Activated T-cell treated with anti-CD3 and anti-CD28 coated beads, Interleukin-2, amount 50 U/mL, for 48 hours (primary cell): ENCODE measurements around the gene LAMC1.
"Not testable (repeated sequence)": the region's sequence is repeated elsewhere in the genome, so short reads cannot be mapped to it uniquely, and the experiment has no call there.

ENCODE experiments used
- DNase-seq, 2 experiments: peaks; one replicate each; pipeline ENCODE4 v3.0.0-alpha.2; 2020

LAMC1 gene

DNA sequence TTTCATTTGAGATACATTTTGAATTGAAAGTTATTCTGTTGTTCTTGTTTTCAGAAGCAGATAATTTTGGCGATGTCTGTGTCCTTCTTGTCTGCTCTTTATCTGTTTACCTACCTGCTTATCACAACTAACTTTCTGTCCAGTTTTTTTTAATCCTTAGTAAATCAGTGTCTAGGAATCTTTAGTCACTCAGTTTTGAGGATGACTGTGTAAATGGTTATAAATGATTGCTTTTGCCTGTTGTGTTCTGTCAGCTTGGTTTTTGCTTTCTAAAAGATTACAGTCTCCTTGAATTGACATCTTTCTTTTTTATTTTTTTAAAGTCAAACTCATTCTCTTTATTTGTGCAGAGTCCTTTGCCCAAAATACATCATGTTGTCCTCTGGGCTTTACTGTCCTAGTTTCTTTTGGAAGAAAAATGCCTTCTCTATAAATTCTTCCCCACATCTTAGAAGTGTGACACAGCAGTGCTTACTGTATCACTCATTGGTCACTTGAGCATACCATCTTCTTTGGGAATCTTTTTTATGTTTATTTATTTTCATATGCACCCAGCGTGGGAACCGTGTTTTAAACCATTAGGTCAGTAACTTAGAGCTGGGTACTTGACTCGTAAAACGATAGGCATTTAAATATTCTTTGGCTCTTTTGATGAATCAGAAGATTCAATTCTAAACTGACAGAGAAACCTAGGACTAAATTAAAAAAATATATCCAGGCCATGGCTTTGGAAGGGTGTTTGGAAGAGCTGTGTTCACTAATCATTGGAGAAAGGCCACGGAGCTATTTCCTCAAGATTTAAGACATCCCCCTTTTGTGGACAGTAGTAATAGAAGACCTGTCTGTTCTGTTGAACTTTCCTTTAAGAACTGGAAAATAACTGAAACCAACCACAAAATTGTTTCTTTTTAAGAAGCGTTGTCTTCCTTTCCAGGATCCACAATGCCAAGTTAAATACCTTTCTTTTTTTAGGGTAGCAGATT is 20.9 kb downstream of the LAMC1 start:
- DNase-seq: no peak

DNA sequence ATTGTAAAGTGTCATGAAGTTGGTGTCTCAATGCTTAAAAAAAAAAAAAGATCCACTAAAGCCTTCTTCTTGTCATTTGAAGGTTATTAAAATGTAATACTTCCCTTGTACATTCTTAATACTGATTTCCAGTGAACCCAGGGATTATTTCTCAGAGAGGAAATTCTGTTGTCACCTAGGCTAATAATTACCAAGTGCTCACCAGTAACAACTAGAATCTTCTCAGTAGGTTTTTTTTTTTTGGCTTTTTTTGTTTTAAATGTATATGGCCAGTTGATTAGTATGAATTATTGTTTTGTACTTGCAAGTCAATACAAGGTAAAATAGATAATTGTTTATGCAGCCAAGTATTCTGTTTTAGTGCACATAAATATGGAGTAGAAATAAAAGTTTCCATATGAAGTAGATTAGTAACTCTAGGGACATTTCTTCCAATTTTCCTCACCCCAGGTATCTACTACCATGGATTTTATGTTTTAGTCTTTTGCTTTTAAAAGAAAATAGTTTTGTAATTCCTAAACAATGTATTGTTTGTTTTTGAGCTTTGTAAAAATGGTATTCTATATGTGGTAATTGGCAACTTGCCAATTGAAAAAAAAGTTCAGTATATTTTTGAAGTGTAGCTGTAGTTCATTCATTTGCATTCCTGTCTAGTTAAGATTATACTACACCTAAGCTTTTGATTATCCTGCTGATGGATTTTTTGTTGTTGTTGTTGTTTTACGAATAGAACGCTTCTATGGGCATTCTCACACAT is 21.9 kb downstream of the LAMC1 start:
- DNase-seq: no peak

DNA sequence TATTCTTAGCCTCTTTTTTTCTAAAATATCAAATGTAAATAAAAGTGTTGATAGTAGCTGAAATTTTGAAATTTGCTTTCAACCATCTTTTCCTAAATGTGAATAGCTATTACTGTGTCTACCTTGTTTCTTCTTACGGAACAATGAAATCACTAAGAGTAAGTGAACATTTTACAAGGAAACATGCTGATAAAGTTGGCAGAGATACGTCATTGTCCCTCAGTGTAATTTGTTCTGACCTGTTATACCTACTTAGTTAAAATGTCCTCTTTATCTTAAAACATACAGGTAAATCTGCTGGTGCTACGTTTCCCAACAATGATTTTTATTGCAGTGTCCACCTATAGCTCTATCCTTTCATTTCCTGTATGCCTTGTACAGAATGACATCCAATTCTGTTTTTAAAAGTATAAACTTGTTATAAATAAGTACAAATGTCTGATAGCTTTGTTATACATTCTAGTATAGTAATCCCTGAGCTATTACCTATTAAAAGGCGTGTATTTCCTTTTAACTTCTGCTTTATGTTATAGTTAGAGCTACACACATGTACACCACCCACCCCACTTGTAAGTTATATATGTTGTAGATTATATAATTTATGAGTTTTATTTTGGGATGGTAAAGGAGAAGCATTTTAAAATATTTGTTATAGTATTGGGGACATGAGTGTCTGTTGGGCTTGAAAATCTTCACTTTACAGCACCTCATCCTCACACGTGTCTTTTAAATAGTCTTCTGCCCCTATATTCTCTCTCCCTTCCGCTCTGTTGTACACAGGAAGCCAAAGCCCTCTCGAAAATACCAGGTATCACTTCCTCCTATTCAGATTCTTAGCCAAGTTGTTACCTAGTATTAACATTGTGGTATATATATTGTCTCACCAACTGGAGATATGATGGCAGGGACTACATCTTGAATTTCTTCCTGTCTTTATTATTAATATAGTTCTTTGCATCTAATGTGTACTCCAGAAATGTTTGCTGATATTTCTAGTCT is 25.2 kb downstream of the LAMC1 start:
- DNase-seq: no peak

DNA sequence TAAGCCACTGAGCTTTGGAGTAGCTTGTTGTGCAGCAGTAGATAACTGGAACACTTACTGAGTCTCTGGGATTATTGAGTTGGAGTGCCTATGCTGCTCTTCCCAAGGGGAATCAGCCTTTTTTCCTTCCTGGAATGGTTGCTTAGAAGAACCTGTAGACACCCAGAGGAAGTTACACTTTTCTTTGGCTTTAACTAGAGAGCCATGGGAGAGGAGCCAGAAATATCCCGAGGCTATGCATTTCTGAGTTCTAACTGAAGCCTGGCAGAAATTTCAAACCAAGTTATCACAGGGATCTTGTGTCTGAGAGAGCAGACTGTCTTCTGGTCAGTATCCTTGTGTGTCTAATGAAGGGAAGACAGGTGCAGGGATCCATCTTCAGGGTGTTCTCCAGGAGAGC is 28.3 kb downstream of the LAMC1 start:
- no peak for DNase-seq

DNA sequence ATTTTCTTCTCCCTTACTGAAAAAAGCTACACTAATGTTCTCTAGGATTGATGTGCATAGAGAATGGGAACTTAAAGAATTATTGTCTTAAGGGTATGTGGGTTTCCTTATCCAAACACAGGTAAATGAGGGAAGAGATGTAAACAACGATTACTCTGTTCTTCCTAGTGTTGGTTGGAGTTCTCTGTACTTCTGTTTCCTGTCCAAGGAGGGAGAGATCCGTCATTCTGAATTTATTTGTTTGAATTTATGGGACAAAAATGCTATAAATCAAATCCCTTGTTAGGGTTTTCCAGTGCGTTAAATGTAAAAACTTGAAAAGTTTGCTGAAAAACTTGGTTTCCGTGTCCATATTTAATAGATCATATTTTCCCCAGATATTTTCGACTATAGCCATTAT is 29.6 kb downstream of the LAMC1 start:
- DNase-seq: no peak

DNA sequence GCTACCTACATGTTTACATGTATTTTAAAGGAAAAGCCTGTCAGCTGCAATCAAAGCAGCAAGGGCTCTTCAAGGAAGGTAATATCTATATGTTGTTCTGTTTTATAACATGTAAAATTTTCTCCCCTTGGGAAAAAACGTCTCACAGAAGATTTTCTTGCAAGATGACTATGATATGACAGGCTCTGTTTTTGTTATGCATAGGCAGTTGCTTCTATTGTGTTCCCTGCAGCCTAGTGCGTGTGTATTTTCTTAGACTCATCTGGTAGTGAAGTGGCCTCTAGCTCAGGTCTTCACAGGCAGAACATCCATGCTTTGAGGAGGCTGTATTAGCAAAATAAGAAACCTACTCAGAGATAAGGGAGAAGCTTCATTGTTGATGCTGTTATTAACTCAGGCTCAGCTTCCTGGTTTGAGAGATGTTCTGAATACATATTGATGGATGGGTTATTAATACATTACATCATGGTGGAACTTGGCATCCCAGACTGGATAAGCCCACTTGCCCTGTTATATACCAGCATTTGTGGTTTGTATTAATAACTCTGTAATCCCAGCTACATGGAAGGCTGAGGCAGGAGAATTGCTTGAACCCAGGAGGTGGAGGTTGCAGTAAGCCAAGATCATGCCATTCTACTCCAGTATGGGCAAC is 35.8 kb downstream of the LAMC1 start:
- DNase-seq: no peak

DNA sequence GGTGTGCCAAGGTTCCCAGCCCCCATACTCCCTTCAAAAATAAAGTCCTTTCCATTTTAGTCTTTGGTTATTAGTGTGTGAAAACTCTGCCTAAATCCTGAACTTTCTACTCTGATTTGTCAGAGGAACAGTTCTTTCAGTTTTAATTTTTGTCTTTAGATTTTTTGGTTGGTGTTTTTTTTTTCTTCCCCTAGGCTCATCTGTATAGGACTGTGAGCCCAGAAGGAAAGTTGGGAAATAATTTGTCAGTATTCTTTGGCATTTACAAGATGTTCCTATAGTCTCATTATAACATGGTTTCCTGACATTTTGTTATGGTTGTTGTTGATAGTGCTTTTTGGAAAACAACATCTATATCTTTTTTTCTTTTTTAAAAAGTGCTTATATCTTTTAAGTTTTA is 38.0 kb downstream of the LAMC1 start:
- DNase-seq: no peak

DNA sequence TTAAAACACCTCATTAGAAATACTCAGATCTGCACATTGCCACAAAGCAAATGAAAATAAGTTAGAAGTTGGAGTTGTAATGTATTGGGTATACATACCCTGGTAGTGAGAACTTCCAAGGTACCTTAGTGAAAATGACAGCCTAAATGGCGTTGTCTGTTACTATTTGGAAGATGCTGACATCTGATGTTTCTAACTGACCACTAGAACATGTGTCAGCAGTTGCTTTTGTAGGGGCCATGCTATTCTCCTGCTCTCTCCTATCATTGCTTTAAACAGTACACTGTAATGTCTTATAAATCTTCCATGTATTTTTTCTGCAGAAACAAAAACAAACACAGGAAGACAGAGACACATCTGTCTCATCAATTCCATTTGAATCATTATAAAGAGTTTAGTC is 40.1 kb downstream of the LAMC1 start:
- DNase-seq: no peak

DNA sequence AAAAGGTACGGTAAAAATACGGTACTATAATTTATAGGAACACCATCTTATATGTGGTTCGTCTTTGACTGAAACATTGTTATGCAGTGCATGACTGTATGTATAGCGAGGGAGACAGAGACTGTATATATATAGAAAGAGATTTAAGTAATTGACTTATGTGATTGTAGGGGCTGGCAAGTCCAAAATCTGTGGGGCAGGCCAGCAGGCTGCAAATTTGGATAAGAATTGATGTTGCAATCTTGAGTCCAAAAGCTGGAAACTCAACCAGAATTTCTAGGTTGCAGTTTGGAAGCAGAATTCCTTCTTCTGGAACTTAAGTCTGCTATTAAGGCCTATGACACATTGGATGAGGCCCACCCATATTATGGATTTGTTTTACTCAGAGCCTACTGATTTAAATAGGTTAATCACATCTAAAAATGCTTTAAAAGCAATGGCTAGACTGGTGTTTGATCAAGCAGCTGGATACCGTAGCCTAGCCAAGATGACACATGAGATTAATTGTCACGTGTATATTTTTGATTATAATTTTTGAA is 42.0 kb downstream of the LAMC1 start:
- no peak for DNase-seq

DNA sequence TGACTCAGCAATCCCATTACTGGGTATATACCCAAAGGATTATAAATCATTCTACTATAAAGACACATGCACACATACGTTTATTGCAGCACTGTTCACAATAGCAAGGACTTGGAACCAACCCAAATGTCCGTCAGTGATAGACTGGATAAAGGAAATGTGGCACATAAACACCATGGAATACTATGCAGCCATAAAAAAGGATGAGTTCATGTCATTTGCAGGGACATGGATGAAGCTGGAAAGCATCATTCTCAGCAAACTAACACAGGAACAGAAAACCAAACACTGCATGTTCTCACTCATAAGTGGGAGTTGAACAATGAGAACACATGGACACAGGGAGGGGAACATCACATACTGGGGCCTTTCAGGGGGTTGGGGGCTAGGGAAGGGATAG is 43.2 kb downstream of the LAMC1 start:
- not testable (repeated sequence) for DNase-seq

DNA sequence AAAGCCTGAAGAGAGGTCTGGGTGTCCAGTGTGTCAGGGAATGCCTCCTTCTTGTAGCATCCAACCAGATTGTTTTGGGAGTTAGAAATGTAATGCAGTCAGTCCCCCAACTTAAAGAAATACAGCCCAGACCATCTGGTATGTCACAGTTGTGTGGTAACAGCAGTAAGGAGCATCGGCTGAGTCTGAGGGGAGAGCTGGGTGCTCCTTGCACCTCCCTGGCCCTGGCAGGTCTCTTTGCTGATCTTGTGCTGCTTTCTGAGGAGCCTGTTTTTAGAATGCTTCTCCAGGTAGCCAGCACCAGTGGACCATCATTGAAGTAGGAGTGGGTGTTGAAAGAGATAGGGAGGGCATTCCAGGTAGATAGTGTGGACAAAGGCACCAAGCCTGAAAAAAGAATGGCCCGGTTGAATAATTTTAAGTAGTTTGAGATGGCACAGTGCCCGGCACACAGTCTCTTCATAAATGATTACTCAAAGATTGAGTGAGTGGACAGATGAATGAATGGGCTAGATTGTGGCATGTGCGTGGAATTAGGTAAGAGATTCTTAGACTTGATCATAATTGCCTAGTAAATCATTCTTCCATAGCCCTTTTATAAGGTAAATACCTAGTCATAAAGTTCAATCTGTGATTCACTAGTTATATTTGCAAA is 46.5 kb downstream of the LAMC1 start:
- DNase-seq: no peak

DNA sequence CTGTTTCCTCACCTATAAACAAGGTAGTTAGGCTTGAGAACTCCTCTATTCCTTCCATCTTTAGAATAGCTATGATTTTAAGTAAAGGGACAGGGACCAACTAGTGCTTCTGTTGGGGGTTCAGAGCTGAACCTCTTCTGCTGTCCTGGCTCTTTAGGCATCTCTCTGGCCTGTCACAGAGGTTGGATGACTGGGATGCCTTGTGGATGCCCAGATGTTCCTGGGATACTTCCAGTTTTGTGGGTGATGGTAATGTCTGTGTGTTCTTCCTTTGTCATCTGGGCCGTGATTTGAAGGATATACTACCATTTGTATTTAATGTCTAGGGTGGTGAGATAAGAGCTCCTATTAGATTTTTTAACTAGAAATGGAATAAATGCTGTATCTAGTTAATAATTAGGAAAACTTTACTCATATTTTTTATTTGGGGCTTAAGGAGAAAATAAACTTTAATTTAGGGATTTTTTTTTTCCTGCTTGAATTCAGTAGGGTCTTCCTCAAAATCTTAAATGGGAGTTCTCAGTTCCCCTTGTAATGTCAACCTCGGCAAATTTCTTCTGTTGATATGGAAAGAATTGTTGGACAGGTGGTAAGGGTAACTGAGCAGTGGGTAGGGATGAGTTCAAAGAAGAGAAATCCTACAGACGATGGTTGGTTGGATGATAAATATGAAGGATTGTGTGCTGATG is 47.2 kb downstream of the LAMC1 start:
- DNase-seq: no peak

DNA sequence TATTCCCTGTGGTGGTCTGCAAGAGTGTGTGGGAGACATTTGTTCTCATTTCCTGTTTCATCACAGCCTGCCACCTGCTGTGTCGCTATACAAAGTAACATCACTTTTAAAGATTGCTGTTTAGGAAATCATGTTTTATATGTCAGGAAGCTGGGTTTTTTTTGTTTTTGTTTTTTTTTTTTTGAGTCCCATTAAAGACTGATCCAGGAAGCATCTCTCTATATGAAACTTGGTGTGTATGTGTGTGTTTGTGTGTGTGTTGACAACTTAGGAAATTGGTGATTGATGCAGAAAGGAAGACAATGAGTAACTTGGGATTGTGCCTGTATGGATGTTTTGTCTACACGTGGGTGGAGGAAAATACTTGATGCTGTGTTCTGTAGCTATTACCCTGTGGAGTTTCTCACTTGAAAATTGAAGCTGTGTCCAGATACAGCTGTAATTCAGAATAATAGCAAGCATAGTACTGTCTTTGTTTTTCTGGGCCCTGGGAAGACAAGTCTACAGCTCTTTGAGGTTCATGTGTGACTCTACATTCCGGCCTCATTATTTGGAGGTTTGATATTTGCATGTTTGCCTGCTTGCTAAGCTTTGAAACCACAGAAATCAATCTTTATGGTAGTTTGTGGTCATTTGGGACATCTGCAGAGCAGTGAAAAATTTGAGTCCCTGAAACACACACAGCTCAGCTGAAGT is 47.9 kb downstream of the LAMC1 start:
- no peak for DNase-seq

DNA sequence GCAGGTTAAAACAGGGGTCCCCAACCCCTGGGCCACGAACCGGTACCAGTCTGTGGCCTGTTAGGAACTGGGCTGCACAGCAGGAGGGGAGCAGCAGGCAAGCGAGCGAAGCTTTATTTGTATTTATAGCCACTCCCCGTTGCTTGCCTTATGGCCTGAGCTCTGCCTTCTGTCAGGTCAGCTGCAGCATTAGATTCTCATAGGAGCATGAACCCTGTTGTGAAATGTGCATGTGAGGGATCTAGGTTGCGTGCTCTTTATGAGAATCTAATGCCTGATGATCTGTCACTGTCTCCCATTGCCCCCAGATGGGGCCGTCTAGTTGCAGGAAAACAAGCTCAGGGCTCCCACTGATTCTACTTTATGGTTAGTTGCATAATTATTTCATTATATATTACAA is 49.4 kb downstream of the LAMC1 start:
- not testable (repeated sequence) for DNase-seq

DNA sequence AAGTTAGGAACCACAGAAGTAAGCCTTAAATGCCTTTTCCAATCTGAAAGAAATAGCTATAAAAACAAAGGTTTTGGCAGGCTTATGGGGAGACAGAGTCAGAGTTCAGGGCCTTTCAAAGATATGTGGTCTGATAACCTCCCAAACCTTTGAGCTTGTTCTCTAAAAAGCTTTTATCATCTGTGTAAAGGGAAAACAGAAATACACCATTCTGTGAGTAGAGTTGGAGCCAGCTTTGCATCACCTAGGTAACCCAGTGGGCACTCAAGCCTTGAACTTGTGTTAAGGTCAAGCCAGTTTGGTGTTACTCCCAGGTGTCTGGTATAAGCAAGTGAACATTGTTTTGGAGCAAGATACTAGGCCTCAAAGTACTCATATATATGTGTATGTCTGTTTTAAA is 50.1 kb downstream of the LAMC1 start:
- DNase-seq: no peak

DNA sequence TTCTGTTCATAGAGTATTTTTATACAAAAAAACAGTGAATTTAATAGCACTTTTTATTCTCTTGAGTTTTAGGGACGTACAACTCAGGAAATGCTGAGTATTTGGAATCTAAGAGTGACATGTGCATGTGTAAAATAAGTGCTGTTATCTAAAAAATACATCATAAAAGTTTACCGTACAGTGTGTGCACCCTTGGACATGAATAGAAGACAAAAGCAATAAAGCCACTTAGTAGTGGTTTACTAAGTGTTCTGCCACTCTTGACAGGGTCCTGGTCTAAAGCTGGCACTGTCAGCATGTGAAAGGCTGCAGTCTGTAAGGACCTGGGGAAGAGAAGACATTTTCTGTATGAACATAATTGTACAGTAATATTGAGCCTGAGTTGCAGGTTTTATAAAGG is 51.0 kb downstream of the LAMC1 start:
- no peak for DNase-seq

DNA sequence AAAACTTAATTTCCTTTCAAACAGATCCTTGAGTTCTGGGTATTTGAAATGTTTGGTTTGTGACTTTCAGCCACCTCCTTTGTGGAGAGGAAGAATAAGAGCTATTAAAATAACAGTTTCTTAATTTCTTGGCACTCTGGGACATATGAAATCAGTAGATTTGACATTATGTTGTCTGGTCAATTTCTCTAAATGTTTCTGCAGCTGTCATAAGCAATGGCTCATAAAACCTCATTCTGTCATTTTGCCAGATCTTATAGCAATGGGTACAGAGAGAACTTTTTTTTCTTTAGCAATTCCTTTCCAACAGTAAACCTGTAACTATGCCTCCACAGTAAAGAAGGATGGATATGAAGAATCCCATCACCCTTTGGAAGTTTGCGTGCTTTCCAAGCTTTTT is 52.6 kb downstream of the LAMC1 start:
- no peak for DNase-seq

DNA sequence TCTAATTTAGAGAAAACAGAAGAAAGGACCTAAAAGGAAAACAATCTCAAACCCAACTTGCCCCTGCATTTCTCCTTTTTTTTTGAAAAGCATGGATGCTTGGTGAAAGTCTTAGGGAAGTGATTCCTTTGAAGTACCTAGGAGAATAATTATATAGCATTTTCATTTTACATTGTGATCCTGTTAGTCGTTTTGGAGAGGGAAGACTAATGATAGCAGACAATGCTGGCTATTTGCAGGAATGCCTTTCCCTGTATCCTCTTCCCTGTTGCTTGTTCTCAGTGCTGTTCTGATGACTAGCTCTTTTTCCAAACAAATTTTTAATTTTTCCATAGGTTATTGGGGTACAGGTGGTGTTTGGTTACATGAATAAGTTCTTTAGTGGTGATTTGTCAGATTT is 53.9 kb downstream of the LAMC1 start:
- DNase-seq: no peak

DNA sequence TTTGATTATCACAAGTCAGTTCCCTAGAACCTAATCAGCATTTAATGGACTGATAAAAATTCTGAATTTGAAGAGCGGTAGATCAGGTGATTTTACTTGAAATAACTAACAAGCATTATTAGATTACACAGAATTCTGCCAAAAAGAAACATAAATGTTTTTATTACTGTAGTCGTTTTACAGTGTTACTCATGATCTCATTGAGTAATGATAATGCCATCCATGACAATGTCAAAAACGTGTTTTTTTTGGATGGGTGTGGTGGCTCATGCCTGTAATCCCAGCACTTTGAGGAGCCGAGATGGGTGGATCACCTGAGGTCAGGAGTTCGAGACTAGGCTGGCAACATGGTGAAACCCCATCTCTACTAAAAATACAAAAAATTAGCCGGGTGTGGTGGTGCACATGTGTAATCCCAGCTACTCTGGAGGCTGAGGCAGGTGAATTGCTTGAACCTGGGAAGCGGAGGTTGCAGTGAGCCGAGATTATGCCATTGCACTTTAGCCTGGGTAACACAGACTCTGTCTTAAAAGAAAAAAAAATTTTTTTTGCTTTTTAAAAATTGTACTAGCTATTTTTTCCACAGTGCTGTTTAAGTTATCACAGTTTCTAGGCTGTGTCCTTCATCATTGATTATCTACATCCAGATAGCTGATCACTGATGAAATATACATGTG is 56.6 kb downstream of the LAMC1 start:
- no peak for DNase-seq

DNA sequence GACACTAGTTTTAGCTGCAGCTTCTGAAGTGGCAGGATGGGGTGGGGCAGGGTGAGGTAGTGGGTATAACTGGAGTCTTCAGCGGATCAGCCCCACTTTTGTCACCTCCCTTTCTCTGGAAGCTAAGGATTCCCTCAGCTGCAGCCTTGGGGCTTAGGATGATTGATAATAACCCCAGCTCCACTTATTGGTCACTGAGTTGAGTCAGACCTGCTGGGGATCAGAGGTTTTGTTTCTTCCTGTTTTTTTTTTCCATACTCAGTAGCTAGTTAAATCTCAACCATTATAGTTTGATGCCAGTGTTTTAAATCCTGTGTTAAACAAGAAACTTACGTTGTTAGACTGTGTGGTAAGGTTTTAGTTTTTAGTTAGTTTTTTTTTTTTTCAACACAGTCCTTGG is 57.2 kb downstream of the LAMC1 start:
- no peak for DNase-seq
